ENCODE data around the gene RSRC1. TPM values are rescaled to one million over a fixed set of nuclear protein-coding genes. Genes with fewer than 3 reads are reported as not detected.
A peak's percentile ranks its signal among the peaks of the same experiment; 100 is the strongest.

The RSRC1 gene
- polyA plus RNA-seq, 3 donors = 34.6 to 40.5 (median 35.6) TPM

GRCh38 chr3:158097593-158098308 lies 12.1 kb upstream of the RSRC1 start:
- DNase-seq (ENCODE audit: extremely low read depth in 1 of 11, low read depth in 9 of 11, low spot score in 4 of 11) = peak in 6 of 11 donors; percentile 58 to 72 (median 66)

DNA sequence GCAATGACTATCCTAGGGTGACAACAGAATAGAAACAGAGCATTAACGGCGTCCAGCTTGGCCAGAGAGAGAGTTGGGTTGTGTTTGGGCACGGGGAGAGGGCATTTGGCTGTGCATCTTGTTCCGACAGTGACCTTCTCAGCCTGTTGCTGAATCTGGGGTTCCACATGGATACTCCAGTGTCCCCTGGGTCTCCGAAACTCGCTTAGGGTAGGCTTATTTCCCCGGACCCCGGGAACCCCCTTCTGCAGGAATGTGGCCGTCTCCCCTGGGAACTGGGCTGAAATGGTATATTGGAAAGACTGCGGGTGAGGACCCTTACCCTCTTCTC lies 11.6 kb upstream of the RSRC1 start:
- DNase-seq (ENCODE audit: extremely low read depth in 1 of 11, low read depth in 9 of 11, low spot score in 4 of 11) = no peak

GRCh38 chr3:158098834-158099424 lies 11.0 kb upstream of the RSRC1 start:
- DNase-seq (ENCODE audit: extremely low read depth in 1 of 11, low read depth in 9 of 11, low spot score in 4 of 11) = no peak

GRCh38 chr3:158100681-158101080 lies 9.2 kb upstream of the RSRC1 start:
- no peak for DNase-seq (ENCODE audit: extremely low read depth in 1 of 11, low read depth in 9 of 11, low spot score in 4 of 11)

GRCh38 chr3:158101335-158102241 lies 8.3 kb upstream of the RSRC1 start:
- no peak for DNase-seq (ENCODE audit: extremely low read depth in 1 of 11, low read depth in 9 of 11, low spot score in 4 of 11)

- no peak for DNase-seq (ENCODE audit: extremely low read depth in 1 of 11, low read depth in 9 of 11, low spot score in 4 of 11)
These were observed 7.4 kb upstream of the RSRC1 start for GRCh38 chr3:158102242-158103080.

GRCh38 chr3:158103081-158103886 lies 6.6 kb upstream of the RSRC1 start:
- DNase-seq (ENCODE audit: extremely low read depth in 1 of 11, low read depth in 9 of 11, low spot score in 4 of 11) = no peak

DNA sequence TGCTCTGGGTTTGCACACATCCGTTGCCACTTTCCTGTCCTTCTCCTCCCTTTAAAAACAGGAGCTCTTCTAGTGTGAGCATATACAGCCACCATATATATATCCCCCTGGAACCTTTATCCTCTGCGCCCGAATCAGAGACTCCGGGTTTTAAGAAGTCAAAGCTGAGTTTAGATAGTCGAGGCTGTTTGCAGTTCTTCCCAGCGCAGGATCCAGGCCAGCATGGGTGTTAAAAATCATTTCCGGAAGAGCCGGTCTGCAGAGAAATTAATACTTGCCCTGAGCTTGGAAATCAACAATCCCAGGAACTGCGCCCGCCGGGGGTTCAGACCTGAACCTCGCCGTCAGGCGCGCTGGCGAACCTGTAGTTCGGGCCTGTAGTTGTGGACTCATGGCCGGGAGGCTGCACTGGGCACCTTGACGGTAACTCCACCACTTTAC lies 6.0 kb upstream of the RSRC1 start:
- no peak for DNase-seq (ENCODE audit: extremely low read depth in 1 of 11, low read depth in 9 of 11, low spot score in 4 of 11)

- DNase-seq (ENCODE audit: extremely low read depth in 1 of 11, low read depth in 9 of 11, low spot score in 4 of 11) = no peak
These were observed 5.4 kb upstream of the RSRC1 start for GRCh38 chr3:158104431-158104921.

DNA sequence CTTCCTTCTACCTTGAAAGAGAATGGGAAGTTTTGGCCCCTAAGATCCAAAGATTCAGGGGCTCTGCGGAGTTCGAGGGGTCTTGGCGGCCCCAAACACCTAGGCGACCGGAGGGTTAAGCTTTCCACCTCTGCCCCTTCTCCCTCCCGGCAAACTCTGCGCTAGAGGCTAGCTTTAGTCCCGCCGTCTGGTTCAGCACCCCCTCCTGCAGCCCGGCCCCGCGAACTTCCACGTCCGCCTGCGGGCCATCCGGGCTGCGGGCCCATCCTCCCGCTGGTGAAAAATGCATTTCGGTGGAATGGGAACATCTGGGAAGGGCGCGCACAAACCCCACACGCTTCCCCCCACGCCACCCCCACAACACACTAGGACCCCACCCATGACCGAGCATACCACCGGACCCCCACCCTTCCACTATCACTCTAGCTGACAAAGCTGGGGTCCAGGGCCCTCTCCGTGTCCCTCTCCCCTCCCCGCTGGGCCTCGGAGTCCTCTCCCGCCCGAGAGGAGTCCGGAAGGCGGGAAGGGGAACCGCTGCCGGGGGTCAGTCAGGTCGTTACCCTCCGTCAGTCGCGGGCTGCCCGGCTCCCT lies 4.7 kb upstream of the RSRC1 start:
- no peak for DNase-seq (ENCODE audit: extremely low read depth in 1 of 11, low read depth in 9 of 11, low spot score in 4 of 11)

DNA sequence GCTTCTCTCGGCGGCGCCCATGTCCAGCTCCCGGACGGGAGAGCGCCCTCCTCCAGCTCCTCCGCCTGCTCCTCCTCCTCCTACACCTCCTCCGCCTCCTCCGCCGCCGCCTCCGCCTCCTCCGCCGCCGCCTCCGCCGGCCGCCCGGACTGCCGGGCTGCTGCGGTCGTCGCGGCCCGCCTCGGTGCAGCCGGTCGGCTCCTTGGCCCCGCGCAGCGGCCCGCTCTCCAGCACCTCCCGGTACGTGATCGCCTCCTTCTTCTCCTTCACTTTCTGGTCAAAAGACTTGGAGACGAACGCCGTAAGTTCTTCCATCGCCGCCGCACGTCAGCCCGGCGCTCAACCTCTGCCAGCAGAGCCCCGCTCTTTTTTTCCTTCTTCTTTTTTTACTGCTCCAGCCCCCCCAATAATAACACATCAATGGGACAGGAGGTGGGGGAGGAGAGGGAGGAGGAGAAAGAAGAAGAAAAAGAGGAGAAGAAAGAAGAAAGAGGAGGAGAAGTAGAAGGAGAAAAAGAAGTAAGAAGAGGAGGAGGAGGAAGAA lies 4.1 kb upstream of the RSRC1 start:
- DNase-seq (ENCODE audit: extremely low read depth in 1 of 11, low read depth in 9 of 11, low spot score in 4 of 11) = no peak

DNA sequence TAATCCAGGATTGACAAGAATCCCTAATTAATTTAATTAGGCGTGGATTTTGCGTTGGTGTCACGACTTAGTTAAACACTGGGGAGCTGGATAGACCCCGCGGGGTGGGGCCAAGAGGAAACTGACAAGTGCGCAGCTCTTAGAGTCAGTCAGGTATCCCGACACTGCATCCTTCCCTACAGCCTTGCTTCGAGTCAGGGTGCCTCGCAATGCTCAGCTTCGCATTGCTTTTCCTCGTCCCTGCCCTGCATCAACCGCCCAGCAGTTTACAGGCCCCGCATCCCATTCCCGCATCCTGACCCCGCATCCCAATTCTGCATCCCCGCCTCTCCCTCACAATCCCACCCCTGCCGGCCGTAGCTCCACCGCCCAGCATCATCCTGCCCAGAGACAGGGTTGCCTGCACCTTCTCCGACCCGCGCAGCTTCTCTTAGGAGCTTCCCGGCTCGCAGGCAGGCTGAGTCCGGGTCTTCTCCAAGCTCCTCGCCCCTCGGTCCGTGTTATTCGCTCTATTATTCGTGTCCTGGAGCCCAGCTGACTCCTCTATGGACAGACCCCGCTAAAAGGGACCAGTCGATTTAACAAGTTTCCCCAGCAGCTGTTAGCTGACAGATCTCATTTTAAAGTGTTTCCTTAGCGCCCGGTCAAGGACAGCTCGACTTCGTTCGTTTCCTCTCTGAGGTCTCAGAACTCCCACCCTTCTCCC lies 3.0 kb upstream of the RSRC1 start:
- no peak for DNase-seq (ENCODE audit: extremely low read depth in 1 of 11, low read depth in 9 of 11, low spot score in 4 of 11)

- no peak for DNase-seq (ENCODE audit: extremely low read depth in 1 of 11, low read depth in 9 of 11, low spot score in 4 of 11)
These were observed 2.1 kb upstream of the RSRC1 start for GRCh38 chr3:158107605-158108444.

DNA sequence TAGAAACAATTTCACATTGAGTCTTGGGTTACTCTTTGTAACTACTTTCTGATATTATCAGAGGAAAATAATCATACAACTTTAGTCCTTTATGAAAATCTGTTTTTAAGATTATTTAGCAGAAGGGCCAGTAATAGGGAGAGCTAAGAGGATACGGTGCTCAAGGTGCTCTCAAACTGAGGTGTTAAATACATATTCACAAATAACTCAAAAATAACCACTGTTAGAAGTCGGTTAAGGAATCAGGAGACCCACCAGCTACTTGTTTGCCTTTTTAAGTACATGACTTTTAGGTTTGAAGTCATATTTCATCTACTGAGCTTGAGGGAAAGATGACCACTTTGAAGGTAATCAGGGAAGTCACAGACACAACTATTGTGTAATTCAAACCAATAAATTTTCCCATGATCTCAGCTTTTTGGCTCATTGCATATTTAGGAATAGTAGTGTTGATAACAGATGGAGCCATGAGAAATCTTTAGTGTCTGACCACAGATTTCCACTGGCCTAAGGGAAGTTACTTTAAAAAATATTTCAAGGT lies 1.4 kb upstream of the RSRC1 start:
- no peak for DNase-seq (ENCODE audit: extremely low read depth in 1 of 11, low read depth in 9 of 11, low spot score in 4 of 11)

GRCh38 chr3:158109295-158109803 lies 540 bp upstream of the RSRC1 start:
- DNase-seq (ENCODE audit: extremely low read depth in 1 of 11, low read depth in 9 of 11, low spot score in 4 of 11) = no peak

DNA sequence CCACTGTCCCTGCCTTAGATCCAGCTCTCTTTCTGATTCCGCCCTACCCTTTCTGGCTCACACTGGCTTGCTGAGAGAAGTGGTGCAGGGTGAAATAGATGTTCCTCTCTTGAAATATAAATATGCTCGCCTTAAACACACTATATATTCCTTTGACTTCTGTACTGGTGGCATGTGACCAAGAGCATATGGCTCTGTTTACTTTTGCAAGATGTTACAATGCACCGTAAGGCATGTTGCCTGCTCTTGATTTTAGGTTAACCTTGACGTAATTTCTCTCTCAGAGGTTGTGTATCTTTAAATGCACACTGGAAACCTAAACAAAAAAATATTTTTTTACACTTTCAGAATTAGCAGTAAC lies 749 bp downstream of the RSRC1 start:
- DNase-seq (ENCODE audit: extremely low read depth in 1 of 11, low read depth in 9 of 11, low spot score in 4 of 11) = no peak

Measured in renal cortex interstitium (tissue), 11 donors.